Left cardiac atrium (tissue), 4 donors: ENCODE data around the gene MAPK8IP3. TPM values are rescaled to one million over a fixed set of nuclear protein-coding genes. Genes with fewer than 3 reads are reported as not detected.

Source experiments
- ATAC-seq, 2 donors: fragments of 200-7000 bp; cut with Tn5 transposase; one replicate each; pipeline ENCODE4 v1.9.1; 2020; ENCODE audit warnings: mild to moderate bottlenecking in 2 of 2, moderate library complexity in 2 of 2
- DNase-seq: peaks from one replicate; pipeline ENCODE4 v3.0.0-alpha.2; 2020
- intact Hi-C, 2 donors: fragments of 100-400 bp; cut with DNase I; formaldehyde crosslinking; loops; one replicate each; pipeline versions ENCODE4 v1.14.1 to v1.15.1; 2022 to 2023
- long read RNA-seq: library from polyadenylated mRNA; unstranded; transcript quantifications from one replicate; pipeline ENCODE4 v2.0.0, GENCODE V29; 2021
- total RNA-seq, 2 donors: library from RNA; stranded (reverse); fragmentation: NEBNext Ultra II Directional; extraction: Animal tissue kit (Norgen Biotek cat#: 25700); gene quantifications; one replicate each; pipeline ENCODE4 v1.2.1, GENCODE V29; 2021
- donor health status: DM: no; HTN: yes; CAD: no.
- donor health status: DM: no; HTN: yes; CAD: no; lungs with severe emphysema.
- donor health status: DM: yes; HTN: yes; CAD: no.
- donor health status: Dilated cardiomyopathy.

The MAPK8IP3 gene, protein sequence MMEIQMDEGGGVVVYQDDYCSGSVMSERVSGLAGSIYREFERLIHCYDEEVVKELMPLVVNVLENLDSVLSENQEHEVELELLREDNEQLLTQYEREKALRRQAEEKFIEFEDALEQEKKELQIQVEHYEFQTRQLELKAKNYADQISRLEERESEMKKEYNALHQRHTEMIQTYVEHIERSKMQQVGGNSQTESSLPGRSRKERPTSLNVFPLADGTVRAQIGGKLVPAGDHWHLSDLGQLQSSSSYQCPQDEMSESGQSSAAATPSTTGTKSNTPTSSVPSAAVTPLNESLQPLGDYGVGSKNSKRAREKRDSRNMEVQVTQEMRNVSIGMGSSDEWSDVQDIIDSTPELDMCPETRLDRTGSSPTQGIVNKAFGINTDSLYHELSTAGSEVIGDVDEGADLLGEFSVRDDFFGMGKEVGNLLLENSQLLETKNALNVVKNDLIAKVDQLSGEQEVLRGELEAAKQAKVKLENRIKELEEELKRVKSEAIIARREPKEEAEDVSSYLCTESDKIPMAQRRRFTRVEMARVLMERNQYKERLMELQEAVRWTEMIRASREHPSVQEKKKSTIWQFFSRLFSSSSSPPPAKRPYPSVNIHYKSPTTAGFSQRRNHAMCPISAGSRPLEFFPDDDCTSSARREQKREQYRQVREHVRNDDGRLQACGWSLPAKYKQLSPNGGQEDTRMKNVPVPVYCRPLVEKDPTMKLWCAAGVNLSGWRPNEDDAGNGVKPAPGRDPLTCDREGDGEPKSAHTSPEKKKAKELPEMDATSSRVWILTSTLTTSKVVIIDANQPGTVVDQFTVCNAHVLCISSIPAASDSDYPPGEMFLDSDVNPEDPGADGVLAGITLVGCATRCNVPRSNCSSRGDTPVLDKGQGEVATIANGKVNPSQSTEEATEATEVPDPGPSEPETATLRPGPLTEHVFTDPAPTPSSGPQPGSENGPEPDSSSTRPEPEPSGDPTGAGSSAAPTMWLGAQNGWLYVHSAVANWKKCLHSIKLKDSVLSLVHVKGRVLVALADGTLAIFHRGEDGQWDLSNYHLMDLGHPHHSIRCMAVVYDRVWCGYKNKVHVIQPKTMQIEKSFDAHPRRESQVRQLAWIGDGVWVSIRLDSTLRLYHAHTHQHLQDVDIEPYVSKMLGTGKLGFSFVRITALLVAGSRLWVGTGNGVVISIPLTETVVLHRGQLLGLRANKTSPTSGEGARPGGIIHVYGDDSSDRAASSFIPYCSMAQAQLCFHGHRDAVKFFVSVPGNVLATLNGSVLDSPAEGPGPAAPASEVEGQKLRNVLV (N-terminal part only)
- total RNA-seq = 10 to 100 TPM; 60.9 to 70.4 TPM
- long read RNA-seq, partial matches to known transcripts = 30 of 32 reads
- long read RNA-seq, other reads (novel, unspliced or antisense) = 2 of 32 reads

- ATAC-seq = peak; percentile 94 to 95
- intact Hi-C loops = no loop called here
- DNase-seq = peak; percentile 91
These were observed at the start of gene MAPK8IP3 for GRCh38 chr16:1705688-1706385. Gene MAPK8IP3 (plus strand): TSS chr16:1706195. CDS start chr16:1706340, 145 bp downstream.

DNA sequence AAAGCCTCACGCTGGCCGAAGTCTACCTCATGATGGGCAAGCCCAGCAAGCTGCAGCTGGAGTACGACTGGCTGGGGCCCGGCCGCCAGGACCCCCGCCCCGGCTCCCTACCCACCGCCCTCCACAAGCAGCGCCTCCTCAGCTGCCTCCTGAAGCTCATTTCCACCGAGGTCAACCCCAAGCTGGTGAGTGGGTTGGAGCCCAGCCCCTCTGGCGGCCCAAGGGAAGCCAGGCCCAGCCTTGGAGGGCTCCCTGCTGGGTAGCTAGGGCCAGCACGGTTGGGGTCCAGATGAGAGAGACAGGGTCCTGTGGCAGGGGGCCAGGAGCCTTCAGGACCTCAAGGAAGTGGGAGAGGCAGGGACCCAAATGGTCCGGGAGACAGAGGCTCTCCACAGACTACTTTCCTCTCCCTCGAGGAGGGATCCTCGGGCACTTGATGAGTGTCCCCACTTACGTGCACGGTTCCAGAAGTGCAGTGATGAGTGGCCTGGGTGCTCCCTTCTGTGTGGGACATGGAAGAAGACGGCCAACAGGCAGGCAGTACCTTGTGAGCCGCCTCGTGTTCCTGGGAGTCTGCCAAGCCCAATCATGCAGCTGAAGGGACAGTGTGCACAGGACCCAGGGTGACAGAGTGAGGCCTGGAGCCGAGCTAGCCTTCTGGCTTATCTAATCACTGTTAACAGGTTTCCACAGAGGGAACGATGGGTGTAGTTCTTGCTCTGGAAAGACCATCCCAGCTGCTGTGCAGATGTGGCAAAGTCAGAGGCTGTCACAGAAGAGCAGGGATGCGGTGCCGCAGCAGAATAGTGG lies 49.0 kb upstream of the MAPK8IP3 start:
- ATAC-seq = peak; percentile 80 to 81
- intact Hi-C loops = no loop called here
- peak; percentile 74 for DNase-seq

DNA sequence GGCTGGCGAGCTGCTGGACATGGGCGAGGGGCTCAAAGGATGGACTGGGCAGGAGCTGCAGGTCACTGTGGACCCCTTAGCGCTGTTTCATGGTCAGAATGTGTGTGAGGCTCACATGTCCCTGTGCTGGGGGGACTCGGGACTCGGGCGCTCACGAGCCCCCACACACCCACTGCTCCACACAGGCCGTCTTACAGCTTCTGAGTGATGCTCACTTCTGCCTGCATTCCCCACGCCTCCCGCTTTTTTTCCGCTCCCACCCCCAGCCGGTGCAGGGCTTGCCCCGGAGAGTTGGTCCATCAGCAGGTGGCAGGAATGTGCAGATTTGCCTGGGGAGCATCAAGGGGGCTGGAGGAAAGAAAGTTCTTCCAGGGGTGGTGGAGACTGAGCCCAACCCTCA lies 48.2 kb upstream of the MAPK8IP3 start:
- ATAC-seq (no peak), DNase-seq (no peak)
- intact Hi-C loops = no loop called here

- ATAC-seq = peak in 1 of 2 donors; percentile 11
- intact Hi-C loops = no loop called here
- DNase-seq = no peak
These were observed 47.0 kb upstream of the MAPK8IP3 start for GRCh38 chr16:1659031-1659430.

DNA sequence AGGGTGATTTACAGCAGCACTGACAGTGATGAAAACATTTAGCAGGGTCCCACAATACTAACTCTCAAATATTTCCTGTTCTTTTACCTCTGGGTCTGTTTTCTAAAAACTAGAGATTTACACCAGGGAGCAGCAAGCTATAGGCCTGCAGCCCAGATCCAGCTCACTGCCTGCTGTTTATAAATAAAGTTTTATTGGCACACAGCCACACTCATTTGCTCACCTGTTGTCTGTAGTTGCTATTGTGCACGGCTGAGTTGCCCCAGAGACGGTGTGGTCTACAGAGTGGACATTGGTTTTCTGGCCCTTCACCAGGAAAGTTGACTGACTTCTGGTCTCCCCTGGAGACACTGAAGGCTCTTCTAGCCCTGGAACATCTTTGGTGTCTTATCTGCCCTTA lies 44.2 kb upstream of the MAPK8IP3 start:
- intact Hi-C loops = no loop called here
- DNase-seq (no peak), ATAC-seq (no peak)

DNA sequence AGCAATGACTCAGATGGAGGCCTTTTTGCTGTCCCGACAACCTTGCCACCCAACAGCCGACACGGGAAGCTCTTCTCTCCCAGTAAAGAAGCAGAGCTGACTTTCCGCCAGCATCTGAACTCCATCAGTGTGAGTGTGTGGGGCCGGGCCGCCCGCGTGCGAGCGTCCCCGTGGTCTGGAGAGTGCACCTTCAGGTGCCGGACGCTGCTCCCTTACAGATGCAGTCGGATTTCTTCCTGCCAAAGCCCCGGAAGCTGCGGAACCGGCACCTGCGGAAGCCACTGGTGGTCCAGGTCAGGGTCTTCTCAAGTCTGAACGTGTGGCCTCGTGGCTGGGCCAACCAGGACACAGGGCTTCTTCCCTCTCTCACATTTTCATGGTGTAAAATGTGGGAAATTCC lies 43.5 kb upstream of the MAPK8IP3 start:
- intact Hi-C loops = no loop called here
- no peak for ATAC-seq
- no peak for DNase-seq

GRCh38 chr16:1665829-1666228 lies 40.2 kb upstream of the MAPK8IP3 start:
- intact Hi-C loops = no loop called here
- DNase-seq (no peak), ATAC-seq (no peak)

DNA sequence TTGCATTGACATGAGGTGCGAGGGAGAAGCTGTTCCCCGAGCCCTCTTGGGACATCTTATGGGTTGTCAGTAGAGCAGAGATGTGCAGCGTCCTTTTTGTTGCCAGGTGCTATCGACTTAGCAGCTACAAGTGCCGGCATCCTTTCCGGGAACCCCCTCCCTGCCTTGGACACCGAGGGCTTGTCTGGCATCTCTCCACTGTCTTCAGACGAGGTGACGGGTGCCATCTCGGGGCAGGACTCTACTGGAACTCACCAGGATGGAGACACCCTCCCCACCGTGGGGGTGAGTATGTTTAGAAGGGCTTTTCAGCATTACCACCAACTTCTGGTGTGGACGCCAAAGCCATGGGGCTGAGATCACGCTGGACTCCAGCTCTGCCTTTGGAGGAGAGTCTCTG lies 39.7 kb upstream of the MAPK8IP3 start:
- intact Hi-C loops = no loop called here
- no peak for ATAC-seq
- DNase-seq = no peak

- no peak for ATAC-seq
- DNase-seq = no peak
- intact Hi-C loops = no loop called here
These were observed 38.7 kb upstream of the MAPK8IP3 start for GRCh38 chr16:1667271-1667670.

- DNase-seq (no peak), ATAC-seq (no peak)
- intact Hi-C loops = no loop called here
These were observed 38.1 kb upstream of the MAPK8IP3 start for GRCh38 chr16:1667916-1668315.

- no peak for ATAC-seq
- no peak for DNase-seq
- intact Hi-C loops = no loop called here
These were observed 37.2 kb upstream of the MAPK8IP3 start for GRCh38 chr16:1668612-1669319.

DNA sequence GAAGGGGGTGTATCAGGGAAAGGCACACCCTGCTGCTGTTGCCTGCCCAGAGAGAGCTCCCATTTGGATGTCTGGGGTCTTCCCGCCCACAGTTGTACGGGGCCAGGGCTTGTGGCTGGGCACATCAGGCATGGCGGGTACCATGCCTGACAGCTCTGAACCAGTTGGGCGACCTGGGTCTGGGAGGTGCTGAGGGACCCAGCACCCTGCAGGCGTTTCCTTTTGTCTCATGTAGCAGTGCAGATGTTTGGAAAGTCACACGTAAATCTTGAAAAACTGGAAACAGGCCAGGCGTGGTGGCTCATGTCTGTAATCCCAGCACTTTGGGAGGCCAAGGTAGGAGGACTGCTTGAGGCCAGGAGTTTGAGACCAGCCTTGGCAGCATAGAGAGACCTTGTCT lies 36.3 kb upstream of the MAPK8IP3 start:
- DNase-seq = no peak
- ATAC-seq = no peak
- intact Hi-C loops = loop anchor here in 1 of 2 donors (10.0 kb wide), 1 partner anchor 55 kb away; the partner anchor contains the start of genes CRAMP1 and IFT140

DNA sequence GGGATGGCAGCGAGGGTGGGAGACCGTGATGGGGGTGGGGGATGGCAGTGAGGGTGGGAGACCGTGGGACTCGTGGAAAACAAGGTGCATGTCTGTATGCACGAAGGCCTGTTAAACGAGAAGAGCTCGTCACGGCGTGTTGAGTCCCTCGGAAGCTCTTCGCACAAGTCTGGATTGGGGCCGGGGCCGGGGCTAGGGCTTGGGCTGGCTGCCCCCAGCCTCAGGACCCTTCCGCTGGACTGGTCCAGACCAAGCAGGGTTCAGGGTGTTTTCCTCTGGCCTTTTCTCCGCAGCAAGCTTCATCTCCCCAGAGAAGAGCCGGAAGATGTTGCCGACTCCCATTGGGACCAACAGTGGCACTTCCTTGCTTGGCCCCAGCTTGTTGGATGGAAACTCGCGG lies 35.6 kb upstream of the MAPK8IP3 start:
- ATAC-seq = no peak
- intact Hi-C loops = loop anchor here in 1 of 2 donors (10.0 kb wide), 1 partner anchor 56 kb away; the partner anchor contains the start of genes CRAMP1 and IFT140

DNA sequence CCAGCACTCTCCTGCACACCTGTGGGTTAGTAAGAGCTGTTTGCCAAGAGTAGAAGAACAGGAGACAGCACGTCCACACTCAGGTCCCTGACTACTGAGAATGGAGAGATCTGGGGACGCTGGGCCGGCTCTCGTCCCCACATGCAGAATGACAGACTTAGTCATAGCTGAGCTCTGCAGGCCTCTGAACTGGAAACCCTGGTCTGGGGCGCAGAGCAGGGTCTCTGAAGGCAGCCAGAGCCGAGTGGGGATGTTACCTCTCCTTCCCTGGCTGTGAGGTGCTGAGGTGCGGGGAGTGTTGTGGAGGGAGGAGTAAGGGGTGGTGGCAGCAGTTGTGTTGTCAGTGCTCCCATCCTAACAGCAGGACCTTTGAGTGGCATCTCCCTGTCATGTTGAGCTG lies 35.1 kb upstream of the MAPK8IP3 start:
- intact Hi-C loops = loop anchor here in 1 of 2 donors (10.0 kb wide), 1 partner anchor 56 kb away; the partner anchor contains the start of genes CRAMP1 and IFT140
- ATAC-seq (no peak), DNase-seq (no peak)

More for the DNA sequence above, 35.6 kb upstream of the MAPK8IP3 start:
- DNase-seq = no peak

- intact Hi-C loops = loop anchor here in 1 of 2 donors (10.0 kb wide), 1 partner anchor 59 kb away; the partner anchor contains the start of genes CRAMP1 and IFT140
- DNase-seq (no peak), ATAC-seq (no peak)
These were observed 32.4 kb upstream of the MAPK8IP3 start for GRCh38 chr16:1673424-1674151.

- no peak for DNase-seq
- peak in 1 of 2 donors; percentile 29 for ATAC-seq
- intact Hi-C loops = loop anchor here in 1 of 2 donors (10.0 kb wide), 1 partner anchor 60 kb away; the partner anchor contains the start of genes CRAMP1 and IFT140
These were observed 31.7 kb upstream of the MAPK8IP3 start for GRCh38 chr16:1674306-1674705.
